Measurements from ENCODE around the gene SNRPD2.

DNA sequence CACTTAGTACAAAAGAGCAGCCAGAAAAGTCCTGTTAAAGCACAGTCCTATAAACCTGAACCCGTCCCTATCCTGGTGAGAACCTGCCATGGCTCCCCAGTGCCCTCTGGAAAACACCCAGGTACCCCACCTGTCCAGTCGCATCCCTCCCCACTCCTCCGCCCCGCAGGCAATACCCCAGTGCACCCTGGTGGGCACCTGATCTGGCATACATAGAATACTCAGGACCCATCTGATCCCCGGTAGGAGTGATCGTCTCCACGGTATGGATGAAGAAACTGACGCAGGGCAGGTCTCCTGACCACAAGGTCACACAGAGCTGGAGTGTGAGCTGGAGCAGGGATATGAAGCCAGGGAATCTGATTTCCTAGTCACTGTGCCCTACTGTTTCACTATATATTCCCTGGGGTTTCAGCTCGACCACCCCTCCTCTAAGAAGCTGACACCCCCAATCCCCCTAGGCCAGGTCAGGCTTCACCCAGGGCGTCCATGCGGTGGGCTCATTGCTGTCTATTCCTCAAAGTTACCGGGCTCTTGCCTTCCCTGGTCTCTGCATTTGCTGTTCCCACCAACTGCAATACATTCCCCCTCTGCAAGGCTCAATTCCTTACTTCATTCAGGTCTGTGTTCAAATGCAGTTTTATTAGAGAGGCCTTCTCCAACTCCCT, 26.4 kb upstream of the SNRPD2 start:
- TF ChIP-seq, protein P1, sequence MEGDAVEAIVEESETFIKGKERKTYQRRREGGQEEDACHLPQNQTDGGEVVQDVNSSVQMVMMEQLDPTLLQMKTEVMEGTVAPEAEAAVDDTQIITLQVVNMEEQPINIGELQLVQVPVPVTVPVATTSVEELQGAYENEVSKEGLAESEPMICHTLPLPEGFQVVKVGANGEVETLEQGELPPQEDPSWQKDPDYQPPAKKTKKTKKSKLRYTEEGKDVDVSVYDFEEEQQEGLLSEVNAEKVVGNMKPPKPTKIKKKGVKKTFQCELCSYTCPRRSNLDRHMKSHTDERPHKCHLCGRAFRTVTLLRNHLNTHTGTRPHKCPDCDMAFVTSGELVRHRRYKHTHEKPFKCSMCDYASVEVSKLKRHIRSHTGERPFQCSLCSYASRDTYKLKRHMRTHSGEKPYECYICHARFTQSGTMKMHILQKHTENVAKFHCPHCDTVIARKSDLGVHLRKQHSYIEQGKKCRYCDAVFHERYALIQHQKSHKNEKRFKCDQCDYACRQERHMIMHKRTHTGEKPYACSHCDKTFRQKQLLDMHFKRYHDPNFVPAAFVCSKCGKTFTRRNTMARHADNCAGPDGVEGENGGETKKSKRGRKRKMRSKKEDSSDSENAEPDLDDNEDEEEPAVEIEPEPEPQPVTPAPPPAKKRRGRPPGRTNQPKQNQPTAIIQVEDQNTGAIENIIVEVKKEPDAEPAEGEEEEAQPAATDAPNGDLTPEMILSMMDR (conservative IDR thresholded peaks at IDR 0.05 in 1 of 2, IDR thresholded peaks at IDR 0.05 in 1 of 2; ENCODE audit: low read depth in 1 of 2, low read length in 2 of 2) = no peak
- TF ChIP-seq EZH2 (IDR thresholded peaks at IDR 0.05; ENCODE audit: low read length, missing control alignments) = no peak

Measured in fibroblast of lung (primary cell).